Epithelial cell of esophagus (primary cell): Measurements from ENCODE around the gene LILRA6.

Experiments used
- DNase-seq: peaks from one replicate; pipeline ENCODE4 v3.0.0; 2010; ENCODE audit warnings: low read depth
- H3K4me3 ChIP-seq: 2 replicates; pipeline ENCODE4 v1.5.1; 2011; ENCODE audit warnings: mild to moderate bottlenecking, low read length, control low read depth
- TF ChIP-seq, protein P1 (sequence below): IDR thresholded peaks from 2 replicates; pipeline ENCODE4 v1.5.1; 2011; ENCODE audit warnings: low read depth, mild to moderate bottlenecking, low read length, control low read depth, inconsistent platforms; ENCODE audit not compliant: insufficient read depth; ENCODE audit errors: missing control alignments

Gene LILRA6

DNA sequence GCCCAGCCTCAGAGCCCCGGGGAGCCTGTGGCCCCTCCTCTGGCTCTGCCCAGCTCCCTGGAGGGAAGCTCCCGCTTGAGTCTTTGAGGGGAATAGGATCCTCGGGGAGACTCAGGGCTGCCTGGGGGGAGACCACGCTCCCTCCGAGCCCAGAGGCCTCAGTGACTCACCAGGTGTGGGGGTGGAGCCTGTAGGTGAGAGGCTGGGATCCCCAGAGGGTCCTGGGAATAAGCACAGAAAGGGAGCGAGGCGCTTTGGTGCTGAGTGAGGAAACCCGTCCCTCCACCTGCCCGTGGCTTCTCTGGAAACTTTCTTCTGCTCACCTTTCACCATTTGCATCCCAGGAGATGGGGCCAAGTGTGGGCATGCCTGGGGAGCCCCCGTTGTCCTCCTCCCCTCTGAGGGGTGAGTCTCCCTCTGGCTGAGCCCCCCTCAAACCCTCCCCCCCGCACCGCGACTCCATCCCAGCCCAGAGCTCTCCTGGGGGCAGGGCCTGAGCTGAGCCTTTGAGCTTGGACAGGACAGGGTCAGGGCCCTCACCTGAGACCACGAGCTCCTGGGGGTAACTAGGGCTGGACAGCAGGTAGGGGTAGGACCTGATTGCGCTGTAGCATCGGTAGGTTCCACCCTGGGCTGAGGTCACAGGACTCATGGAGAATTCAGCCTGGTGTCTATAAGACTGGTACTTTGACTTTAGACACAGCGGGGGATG, 11.8 kb upstream of the LILRA6 start:
- DNase-seq, result no peak
- TF ChIP-seq, protein P1, sequence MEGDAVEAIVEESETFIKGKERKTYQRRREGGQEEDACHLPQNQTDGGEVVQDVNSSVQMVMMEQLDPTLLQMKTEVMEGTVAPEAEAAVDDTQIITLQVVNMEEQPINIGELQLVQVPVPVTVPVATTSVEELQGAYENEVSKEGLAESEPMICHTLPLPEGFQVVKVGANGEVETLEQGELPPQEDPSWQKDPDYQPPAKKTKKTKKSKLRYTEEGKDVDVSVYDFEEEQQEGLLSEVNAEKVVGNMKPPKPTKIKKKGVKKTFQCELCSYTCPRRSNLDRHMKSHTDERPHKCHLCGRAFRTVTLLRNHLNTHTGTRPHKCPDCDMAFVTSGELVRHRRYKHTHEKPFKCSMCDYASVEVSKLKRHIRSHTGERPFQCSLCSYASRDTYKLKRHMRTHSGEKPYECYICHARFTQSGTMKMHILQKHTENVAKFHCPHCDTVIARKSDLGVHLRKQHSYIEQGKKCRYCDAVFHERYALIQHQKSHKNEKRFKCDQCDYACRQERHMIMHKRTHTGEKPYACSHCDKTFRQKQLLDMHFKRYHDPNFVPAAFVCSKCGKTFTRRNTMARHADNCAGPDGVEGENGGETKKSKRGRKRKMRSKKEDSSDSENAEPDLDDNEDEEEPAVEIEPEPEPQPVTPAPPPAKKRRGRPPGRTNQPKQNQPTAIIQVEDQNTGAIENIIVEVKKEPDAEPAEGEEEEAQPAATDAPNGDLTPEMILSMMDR, result no peak
- no peak overlapping the region for H3K4me3 ChIP-seq

DNA sequence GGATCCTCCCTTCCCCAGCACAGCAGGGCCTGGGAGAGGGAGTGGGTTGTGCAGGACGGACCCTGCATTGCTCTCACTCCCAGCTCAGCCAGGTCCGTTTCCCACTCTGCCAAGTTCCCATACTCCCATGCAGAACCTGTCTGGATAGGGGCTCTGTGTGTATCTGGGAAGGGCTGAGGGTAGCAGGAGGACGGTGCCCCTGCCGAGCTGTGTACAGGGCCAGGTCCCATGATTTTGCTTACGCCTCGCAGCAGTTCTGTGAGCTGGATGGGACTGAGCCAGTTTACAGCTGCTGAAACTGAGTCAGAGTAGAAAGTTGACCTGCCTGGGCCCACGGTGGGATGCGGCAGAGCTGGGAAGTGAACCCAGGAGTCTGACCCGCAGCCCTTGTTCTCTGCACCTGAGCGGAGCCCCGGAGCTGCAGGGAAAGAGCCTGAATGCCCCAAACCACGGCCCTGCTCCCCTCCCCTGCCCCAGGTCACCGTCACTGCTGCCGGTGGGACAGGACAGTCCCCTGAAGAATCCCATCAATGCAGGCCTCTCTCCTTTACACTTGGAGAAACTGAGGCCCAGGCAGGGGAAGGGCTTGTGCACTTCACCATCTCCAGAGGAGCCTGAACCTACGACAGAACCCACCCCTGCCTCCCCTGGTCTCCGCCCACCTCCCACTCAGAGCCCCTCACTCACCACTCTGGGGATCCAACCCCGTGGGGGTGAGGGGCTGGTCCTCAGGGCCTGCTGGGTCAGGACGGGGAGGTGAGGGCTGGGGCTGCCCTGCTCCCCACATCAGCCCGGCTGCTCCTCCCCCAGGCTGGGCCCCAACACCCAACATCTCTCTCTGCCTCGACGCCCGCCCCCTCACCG, 11.0 kb upstream of the LILRA6 start:
- TF ChIP-seq, protein P1, result no peak
- DNase-seq, result no peak
- no peak overlapping the region for H3K4me3 ChIP-seq

GRCh38 chr19:54252845-54253244, 10.3 kb upstream of the LILRA6 start:
- TF ChIP-seq, protein P1, result no peak
- H3K4me3 ChIP-seq, result no peak overlapping the region
- DNase-seq, result no peak

DNA sequence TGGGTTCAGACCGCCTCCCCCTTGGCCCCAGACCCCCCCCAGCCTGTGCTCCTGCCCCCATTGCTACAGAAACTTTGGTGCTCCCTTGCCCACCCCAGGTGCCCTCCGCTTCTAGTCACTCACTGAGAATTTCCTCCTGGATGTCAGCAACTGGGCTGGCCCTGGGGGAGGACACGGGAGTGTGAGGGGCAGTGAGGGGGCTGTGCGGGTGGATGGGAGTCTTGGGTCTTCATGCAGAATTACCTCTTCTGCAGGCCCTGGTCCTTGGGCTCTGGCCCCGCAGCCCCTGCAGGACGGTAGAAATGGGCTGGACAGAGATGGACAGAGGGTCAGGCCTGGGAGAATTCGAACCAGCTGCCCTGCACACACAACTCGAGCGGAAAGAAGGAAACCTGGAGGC, 9.7 kb upstream of the LILRA6 start:
- no peak overlapping the region for H3K4me3 ChIP-seq
- TF ChIP-seq, protein P1, result no peak
- no peak for DNase-seq

DNA sequence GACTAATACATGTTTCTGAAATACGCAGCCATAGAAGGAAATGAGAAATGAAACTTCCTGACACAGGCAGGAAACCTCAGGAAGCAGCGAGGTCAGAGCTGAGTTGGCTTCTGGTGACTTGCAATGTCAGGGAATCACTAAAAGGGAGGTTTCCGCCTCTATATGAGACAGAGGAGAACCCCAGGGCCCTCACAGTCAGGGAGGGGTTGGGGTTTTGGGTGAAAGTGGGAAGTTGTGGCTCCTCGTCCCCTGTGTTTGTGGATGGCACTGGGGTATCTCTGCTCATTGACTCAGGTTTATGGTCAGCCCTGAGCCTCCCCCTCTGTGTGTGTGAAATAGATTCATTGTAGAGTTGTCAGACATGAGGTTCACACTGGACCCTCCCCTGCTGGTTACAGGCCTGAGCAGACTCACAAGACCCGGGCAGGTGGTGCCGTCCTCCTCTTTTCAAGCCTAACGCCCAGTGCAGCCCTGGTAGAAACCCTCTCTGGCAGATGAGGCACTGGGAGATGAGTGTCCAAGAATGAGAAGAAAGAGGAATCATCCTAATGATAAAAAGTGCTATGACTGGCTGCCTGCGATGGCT, 5.5 kb upstream of the LILRA6 start:
- TF ChIP-seq, protein P1, result no peak
- DNase-seq, result no peak
- no peak overlapping the region for H3K4me3 ChIP-seq

GRCh38 chr19:54247106-54247930, 4.7 kb upstream of the LILRA6 start:
- no peak overlapping the region for H3K4me3 ChIP-seq
- no peak for DNase-seq
- TF ChIP-seq, protein P1, result no peak
